D721Med (cell line): Measurements from ENCODE around the gene OBSL1.
A peak's percentile ranks its signal among the peaks of the same experiment; 100 is the strongest.

ENCODE experiments used
- DNase-seq: peaks from one replicate; pipeline ENCODE4 v3.0.0; 2011; ENCODE audit warnings: low spot score; ENCODE audit not compliant: insufficient read length
- FAIRE-seq: peaks from 2 replicates; lab custom pipeline; 2011; peaks lifted over from hg19 to GRCh38; lab: Jason Lieb, UNC
- TF ChIP-seq, protein P1 (sequence below): IDR thresholded peaks from 2 replicates; pipeline ENCODE4 v1.5.1; 2012; ENCODE audit warnings: mild to moderate bottlenecking, control low read depth; ENCODE audit not compliant: insufficient read depth; ENCODE audit errors: missing control alignments

Gene OBSL1

DNA sequence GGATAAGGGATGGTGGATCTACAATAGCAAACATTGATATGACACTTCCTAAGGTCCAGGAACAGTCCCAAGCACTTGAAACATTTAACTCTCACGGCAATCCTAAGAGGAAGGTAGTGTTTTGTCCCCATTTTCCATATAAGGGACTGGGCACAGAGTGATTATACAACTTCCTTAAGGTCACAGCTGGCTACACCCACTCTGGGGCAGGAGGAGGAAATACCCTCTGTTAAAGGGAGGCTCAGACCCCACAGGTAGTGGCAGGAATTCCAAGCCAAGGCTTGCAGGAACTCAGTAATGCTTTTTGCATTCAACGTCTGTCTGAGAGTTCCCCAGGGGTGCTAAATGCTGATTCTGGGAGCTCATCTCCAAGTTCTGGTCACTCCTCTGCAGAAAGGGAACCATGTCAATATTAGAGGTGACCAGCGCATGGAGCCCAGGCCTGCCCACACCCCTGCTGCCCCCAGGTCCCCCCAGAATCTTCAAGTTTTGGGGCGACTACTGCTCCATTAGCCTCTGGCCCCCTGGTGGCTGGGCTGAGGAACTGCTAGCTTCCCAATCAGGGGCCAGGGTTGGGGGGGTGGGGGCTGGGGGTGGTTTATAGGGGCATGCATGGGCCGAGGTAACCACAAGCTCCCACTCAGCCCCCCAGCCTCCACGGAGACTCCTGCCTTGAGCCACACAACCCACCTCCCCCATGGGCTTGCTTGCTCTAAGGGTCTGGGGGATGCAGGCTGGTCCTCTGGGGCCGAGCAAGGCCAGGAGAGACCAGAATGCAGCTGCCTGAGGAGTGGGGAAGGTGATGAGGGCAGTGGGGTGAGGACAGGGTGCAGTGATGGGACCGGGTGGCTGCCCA is 11.1 kb downstream of the OBSL1 start:
- FAIRE-seq (no peak), DNase-seq (peak; percentile 62)
- TF ChIP-seq, protein P1, sequence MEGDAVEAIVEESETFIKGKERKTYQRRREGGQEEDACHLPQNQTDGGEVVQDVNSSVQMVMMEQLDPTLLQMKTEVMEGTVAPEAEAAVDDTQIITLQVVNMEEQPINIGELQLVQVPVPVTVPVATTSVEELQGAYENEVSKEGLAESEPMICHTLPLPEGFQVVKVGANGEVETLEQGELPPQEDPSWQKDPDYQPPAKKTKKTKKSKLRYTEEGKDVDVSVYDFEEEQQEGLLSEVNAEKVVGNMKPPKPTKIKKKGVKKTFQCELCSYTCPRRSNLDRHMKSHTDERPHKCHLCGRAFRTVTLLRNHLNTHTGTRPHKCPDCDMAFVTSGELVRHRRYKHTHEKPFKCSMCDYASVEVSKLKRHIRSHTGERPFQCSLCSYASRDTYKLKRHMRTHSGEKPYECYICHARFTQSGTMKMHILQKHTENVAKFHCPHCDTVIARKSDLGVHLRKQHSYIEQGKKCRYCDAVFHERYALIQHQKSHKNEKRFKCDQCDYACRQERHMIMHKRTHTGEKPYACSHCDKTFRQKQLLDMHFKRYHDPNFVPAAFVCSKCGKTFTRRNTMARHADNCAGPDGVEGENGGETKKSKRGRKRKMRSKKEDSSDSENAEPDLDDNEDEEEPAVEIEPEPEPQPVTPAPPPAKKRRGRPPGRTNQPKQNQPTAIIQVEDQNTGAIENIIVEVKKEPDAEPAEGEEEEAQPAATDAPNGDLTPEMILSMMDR = peak; percentile 33

DNA sequence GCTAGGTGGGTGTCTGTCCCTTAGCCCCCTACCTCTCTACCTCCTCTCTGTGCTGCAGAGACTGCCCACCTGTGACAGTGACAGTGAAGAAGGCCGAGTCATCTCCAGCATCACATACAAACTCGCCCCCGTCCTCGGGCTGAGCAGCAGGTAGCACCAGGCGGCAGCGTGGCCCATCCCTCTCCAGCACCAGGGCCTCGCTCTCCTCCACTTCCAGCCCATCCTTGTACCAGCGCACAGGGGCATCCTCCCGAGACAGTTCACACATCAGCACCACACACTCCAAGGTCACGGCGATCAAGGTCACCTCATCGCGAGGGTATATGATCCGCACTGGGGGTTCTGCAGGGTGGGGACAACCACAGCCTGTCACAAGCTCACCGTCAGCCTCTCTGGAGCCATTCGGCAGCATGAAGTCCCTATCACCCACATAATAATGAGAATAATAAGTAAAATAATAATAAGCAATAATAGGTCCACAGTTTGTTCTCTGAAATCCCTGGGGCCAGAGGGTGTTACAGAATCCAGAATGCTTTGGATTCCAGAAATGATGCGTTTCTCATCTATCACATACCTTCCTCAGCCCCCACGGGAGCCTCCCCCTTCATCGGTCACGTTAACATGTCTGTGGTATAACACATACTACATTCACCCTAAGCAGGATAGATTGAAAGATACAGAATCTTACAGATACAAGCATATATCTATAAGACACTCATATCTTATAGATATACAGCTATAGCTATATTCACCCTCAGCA is 12.0 kb downstream of the OBSL1 start:
- no peak for FAIRE-seq
- DNase-seq = no peak
- TF ChIP-seq, protein P1 = no peak

- TF ChIP-seq, protein P1 = no peak
- no peak for FAIRE-seq
- DNase-seq = no peak
Measured at GRCh38 chr2:219557791-219558785, 13.3 kb downstream of the OBSL1 start.

DNA sequence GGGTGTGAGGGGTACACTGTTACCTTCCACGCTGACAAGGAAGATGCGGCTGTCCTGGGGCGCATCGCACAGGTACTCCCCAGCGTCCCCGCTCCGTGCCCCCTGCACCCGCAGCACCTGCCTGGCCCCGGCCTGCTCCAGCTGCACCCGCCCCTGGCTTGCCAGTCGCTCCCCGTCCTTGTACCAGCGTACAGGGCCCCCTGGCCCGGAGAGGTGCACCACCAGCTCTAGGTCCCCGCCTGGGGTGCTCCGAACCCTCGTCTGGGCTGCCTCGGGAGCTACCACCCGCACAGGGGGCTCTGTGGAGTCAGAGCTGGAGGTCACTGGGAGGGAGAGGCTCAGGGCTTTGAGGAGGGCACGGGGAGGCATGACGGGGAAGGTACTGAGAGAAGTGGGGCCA is 14.0 kb downstream of the OBSL1 start:
- FAIRE-seq = no peak
- DNase-seq = no peak
- TF ChIP-seq, protein P1 = no peak

GRCh38 chr2:219556413-219556812 is 14.9 kb downstream of the OBSL1 start:
- no peak for DNase-seq
- TF ChIP-seq, protein P1 = no peak
- FAIRE-seq = no peak

DNA sequence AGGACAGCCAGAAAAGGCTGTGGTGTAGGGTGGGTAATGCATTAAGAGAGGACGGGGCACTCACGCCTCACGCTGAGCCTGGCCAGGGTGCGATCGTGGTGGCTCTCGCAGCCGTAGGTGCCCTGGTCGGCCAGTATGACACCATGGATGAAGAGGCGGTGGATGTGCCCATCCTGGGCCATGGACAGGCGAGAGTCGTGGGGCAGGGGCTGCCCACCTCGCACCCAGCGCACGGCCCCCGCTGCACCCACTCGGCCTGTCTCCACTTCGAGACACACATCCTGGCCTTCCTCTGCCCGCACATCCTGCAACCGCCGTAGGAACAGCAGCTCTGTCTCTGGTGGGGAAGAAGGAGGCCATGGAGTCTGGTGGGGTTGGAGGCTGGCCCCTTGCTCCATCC is 15.4 kb downstream of the OBSL1 start:
- TF ChIP-seq, protein P1 = no peak
- FAIRE-seq (no peak), DNase-seq (no peak)
